K562 (cell line): ENCODE measurements around the gene MTERF2. TPM values are rescaled to one million over a fixed set of nuclear protein-coding genes. Genes with fewer than 3 reads are reported as not detected.

ENCODE experiments used
- ARID4B ChIP-seq: sonication (generic); formaldehyde crosslinking; IDR thresholded peaks from 2 replicates; pipeline ENCODE4 v1.8.0; 2022; ENCODE audit warnings: mild to moderate bottlenecking, missing genetic modification reagents
- FOXA3 ChIP-seq, 2 experiments: fragments of 450-650 bp in 1 of 2; sonication (generic) in 1 of 2; formaldehyde crosslinking; IDR thresholded peaks in 1 of 2; conservative IDR thresholded peaks in 1 of 2; 2 replicates each; pipeline versions ENCODE4 v1.4.0 to v1.8.0; 2020 to 2022; ENCODE audit warnings: mild to moderate bottlenecking in 2 of 2, missing genetic modification reagents in 1 of 2
- GMEB1 ChIP-seq: fragments of 250-450 bp; sonication (Bioruptor Pico); IDR thresholded peaks from 2 replicates; pipeline ENCODE4 v1.4.0; 2020; ENCODE audit warnings: mild to moderate bottlenecking
- MXD1 ChIP-seq: fragments of 250-450 bp; sonication (Bioruptor Pico); IDR thresholded peaks from 2 replicates; pipeline ENCODE4 v1.8.0; 2021; ENCODE audit warnings: borderline replicate concordance, mild to moderate bottlenecking, moderate library complexity; ENCODE audit not compliant: poor library complexity, severe bottlenecking
- PKNOX1 ChIP-seq: fragments of 450-650 bp; IDR thresholded peaks from 2 replicates; pipeline ENCODE4 v1.6.1; 2016
- POLR2AphosphoS5 ChIP-seq: IDR thresholded peaks from 2 replicates; pipeline ENCODE4 v1.6.1; 2011; ENCODE audit warnings: mild to moderate bottlenecking, low read depth, low read length, moderate library complexity; ENCODE audit not compliant: control insufficient read depth, insufficient read depth
- RNF2 ChIP-seq: sonication (generic); IDR thresholded peaks from 2 replicates; pipeline ENCODE4 v1.6.1; 2016
- TBL1XR1 ChIP-seq, 2 experiments: IDR thresholded peaks; 2 replicates each; pipeline ENCODE4 v1.6.1; 2012; ENCODE audit warnings: improper control_type of control experiment in 2 of 2, low read length in 2 of 2, mild to moderate bottlenecking in 1 of 2
- ZFX ChIP-seq: sonication (generic); formaldehyde crosslinking; IDR thresholded peaks from 2 replicates; pipeline ENCODE4 v1.8.0; 2022; ENCODE audit warnings: mild to moderate bottlenecking, missing genetic modification reagents, moderate library complexity
- ZMIZ1 ChIP-seq, 2 experiments: fragments of 150-350 bp in 1 of 2; IDR thresholded peaks; 2 replicates each; pipeline ENCODE4 v1.6.1; 2012 to 2016; ENCODE audit warnings: low read depth in 2 of 2, low read length in 2 of 2, mild to moderate bottlenecking in 1 of 2, moderate library complexity in 1 of 2
- ZNF431 ChIP-seq: sonication (generic); formaldehyde crosslinking; IDR thresholded peaks from 2 replicates; pipeline ENCODE4 v1.8.0; 2022; ENCODE audit warnings: mild to moderate bottlenecking, missing genetic modification reagents
- ZNF695 ChIP-seq: fragments of 450-650 bp; formaldehyde crosslinking; IDR thresholded peaks from 2 replicates; pipeline ENCODE4 v1.4.0; 2020; ENCODE audit warnings: mild to moderate bottlenecking, moderate library complexity
- polyA plus RNA-seq, 8 experiments: library from polyadenylated mRNA; depleted of rRNA in 4 of 8; stranded (reverse) in 5 of 8; unstranded in 3 of 8; fragments of >200 nt; fragmentation: Nextera tagmentation in 2 of 8; fragmentation: Illumina TruSeq in 1 of 8; extraction: Ambion mirVana in 2 of 8; extraction: Trizol in 1 of 8; gene quantifications; 2 replicates each; pipeline versions ENCODE4 v1.2.1 to v1.2.3, GENCODE V29; 2011 to 2014; ENCODE audit warnings: inconsistent platforms in 1 of 8, missing spikeins in 1 of 8
- total RNA-seq, 7 experiments: library from RNA; depleted of rRNA in 6 of 7; stranded (reverse); fragments of >200 nt in 6 of 7; fragmentation: Illumina TruSeq in 2 of 7; extraction: Trizol in 2 of 7; gene quantifications; 2 replicates each; pipeline versions ENCODE4 v1.2.1 to v1.2.3, GENCODE V29; 2011 to 2021; ENCODE audit warnings: low replicate concordance in 1 of 7

The MTERF2 gene
- total and polyA plus RNA-seq, 9 of the 15 experiments (the other 6 are each of a cell fraction or from before 2014, with no cell fraction given): 10.0 to 63.2 (median 33.2) TPM

GRCh38 chr12:106986625-106987389, at the start of gene MTERF2 (continued):
- TF ChIP-seq ZNF695 (CRISPR knock-in tag) (no peak), RNF2 (no peak), POLR2AphosphoS5 (peak; percentile 70), GMEB1 (CRISPR knock-in tag) (peak; percentile 24; the same call in 1 of the 2 replicates), PKNOX1 (peak; percentile 85), MXD1 (CRISPR knock-in tag) (no peak), ARID4B (CRISPR knock-in tag) (peak; percentile 67), ZFX (peak; percentile 92), ZMIZ1 (IDR thresholded peaks at IDR 0.05; ENCODE audit: low read depth in 2 of 2, low read length in 2 of 2) (no peak), TBL1XR1 (IDR thresholded peaks at IDR 0.05; ENCODE audit: low read length in 2 of 2) (0 out of 4 replicates have a peak, but pooled peaks of 1 of the 2 experiments have one; percentile 37), ZNF431 (CRISPR knock-in tag) (no peak), FOXA3 (CRISPR knock-in tag; conservative IDR thresholded peaks at IDR 0.05 in 1 of 2, IDR thresholded peaks at IDR 0.05 in 1 of 2) (peak in 1 of 2 experiments; percentile 58; a peak in 1 of 4 replicates)
